Measurements from ENCODE around the gene MC2R. TPM values are rescaled to one million over a fixed set of nuclear protein-coding genes. Genes with fewer than 3 reads are reported as not detected.

Gene MC2R
- total RNA-seq, 5 donors from 2014 or later (not counting 1 experiment from before 2014, with no cell fraction given) = not detected

DNA sequence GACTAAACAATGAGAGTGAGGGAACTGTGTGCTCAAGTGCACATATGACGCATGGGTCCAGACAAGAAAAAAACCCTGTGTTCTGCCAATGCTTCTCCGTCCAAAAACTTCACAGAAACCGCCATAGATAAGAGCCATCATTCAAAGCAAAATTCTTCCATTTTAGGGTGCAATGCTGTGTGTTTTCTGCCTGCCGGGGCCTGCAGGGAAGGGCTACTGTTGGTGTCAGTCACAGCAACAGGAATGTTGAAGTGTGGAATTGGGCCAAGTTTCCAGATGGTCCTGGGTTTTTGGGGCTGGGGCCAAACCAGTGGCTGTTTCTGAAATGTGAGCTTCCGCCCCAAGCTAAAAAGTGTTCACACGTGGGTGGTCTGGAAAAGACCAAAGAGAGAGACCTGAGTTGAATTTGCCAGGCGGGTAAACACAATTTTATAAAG is 677 bp upstream of the MC2R start:
- no peaks in the 10 kb centered on the region for H3K36me3 ChIP-seq (ENCODE audit: control insufficient read depth in 2 of 2, extremely low read depth in 1 of 2, insufficient read depth in 1 of 2, low read length in 1 of 2)
- Mint-ChIP-seq H3K4me1 (no peaks in the 10 kb centered on the region), H3K36me3 (no peaks in the 10 kb centered on the region), H3K9me3 (no peaks in the 10 kb centered on the region), H3K4me3 (no peak overlapping the region), H3K27ac (no peak overlapping the region), H3K27me3 (peaks cover 2 to 4% of the 10 kb centered on the region in 2 donors)
- no peaks in the 10 kb centered on the region for H3K4me1 ChIP-seq (ENCODE audit: control insufficient read depth in 1 of 2, extremely low read depth in 1 of 2, insufficient read depth in 2 of 2, low read length in 2 of 2)
- CTCF ChIA-PET = interaction anchor here in 1 of 2 donors (0.6 kb wide), 1 partner anchor 12 kb away, joined by 3 read pairs; no protein-coding TSS in a partner anchor
- no peak overlapping the region for H3K27ac ChIP-seq (ENCODE audit: low read length)
- H3K27me3 ChIP-seq (replicated peaks in 1 of 2; ENCODE audit: control insufficient read depth in 2 of 2, extremely low read depth in 1 of 2, insufficient read depth in 2 of 2, low read length in 1 of 2) = peaks cover 0 to 3% of the 10 kb centered on the region in 2 experiments
- ATAC-seq (replicated peaks in 1 of 4) (no peak), DNase-seq (no peak)
- H3K9me3 ChIP-seq = no peaks in the 10 kb centered on the region
- H3K4me3 ChIP-seq (ENCODE audit: control insufficient read depth in 1 of 2, extremely low read depth in 1 of 2, low read length in 1 of 2) = no peak overlapping the region
- 74% methylated on average over 4 of the region's 7 CpGs for WGBS (ENCODE audit: insufficient coverage)
- POLR2A ChIA-PET = no interaction called here

- Mint-ChIP-seq H3K27ac (no peak overlapping the region), H3K36me3 (no peaks in the 10 kb centered on the region), H3K9me3 (no peaks in the 10 kb centered on the region), H3K27me3 (peaks cover 2 to 4% of the 10 kb centered on the region in 2 donors), H3K4me3 (no peak overlapping the region), H3K4me1 (no peaks in the 10 kb centered on the region)
- Histone ChIP-seq H3K4me1 (ENCODE audit: control insufficient read depth in 1 of 2, extremely low read depth in 1 of 2, insufficient read depth in 2 of 2, low read length in 2 of 2) (no peaks in the 10 kb centered on the region), H3K27ac (ENCODE audit: low read length) (no peak overlapping the region), H3K4me3 (ENCODE audit: control insufficient read depth in 1 of 2, extremely low read depth in 1 of 2, low read length in 1 of 2) (no peak overlapping the region), H3K9me3 (no peaks in the 10 kb centered on the region), H3K36me3 (ENCODE audit: control insufficient read depth in 2 of 2, extremely low read depth in 1 of 2, insufficient read depth in 1 of 2, low read length in 1 of 2) (no peaks in the 10 kb centered on the region), H3K27me3 (replicated peaks in 1 of 2; ENCODE audit: control insufficient read depth in 2 of 2, extremely low read depth in 1 of 2, insufficient read depth in 2 of 2, low read length in 1 of 2) (peaks cover 0 to 3% of the 10 kb centered on the region in 2 experiments)
- ChIA-PET POLR2A (no interaction called here), CTCF (no interaction called here)
- DNase-seq = no peak
- WGBS (ENCODE audit: insufficient coverage) = 62% methylated on average over 2 of the region's 9 CpGs
- no peak for ATAC-seq (replicated peaks in 1 of 4)
Measured at GRCh38 chr18:13914756-13915155, 580 bp downstream of the MC2R start.

DNA sequence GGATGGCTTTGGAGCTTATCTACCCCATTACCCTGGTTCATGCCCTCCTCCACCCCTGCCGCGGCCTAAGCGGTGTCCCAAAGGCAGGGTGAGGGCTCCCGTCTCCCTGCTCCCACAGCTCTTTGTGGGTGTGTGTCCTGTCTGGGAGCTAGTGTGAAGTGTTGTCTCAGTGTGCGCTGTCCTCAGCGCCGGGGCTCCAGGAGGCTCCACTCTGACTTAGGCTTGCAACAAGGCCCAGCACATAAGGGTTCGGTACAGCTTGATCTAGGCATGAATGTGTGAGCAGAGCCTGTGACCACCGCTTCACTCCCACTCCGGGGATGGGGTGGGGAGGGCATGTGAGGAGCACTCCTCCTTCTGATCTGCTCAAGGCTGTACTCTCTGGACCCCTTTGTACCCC is 1.2 kb downstream of the MC2R start:
- Mint-ChIP-seq H3K27ac (no peak overlapping the region), H3K27me3 (peaks cover 2 to 4% of the 10 kb centered on the region in 2 donors), H3K9me3 (no peaks in the 10 kb centered on the region), H3K36me3 (no peaks in the 10 kb centered on the region), H3K4me1 (no peaks in the 10 kb centered on the region), H3K4me3 (no peak overlapping the region)
- H3K9me3 ChIP-seq = no peaks in the 10 kb centered on the region
- ATAC-seq (replicated peaks in 1 of 4) = no peak
- WGBS (ENCODE audit: insufficient coverage) = no CpG with 5 or more reads among the region's 10 CpGs
- H3K4me3 ChIP-seq (ENCODE audit: control insufficient read depth in 1 of 2, extremely low read depth in 1 of 2, low read length in 1 of 2) = no peak overlapping the region
- ChIA-PET POLR2A (interaction anchor here in 1 of 2 donors (1.0 kb wide), 1 partner anchor 134 kb away, joined by 3 read pairs; no protein-coding TSS in a partner anchor), CTCF (no interaction called here)
- no peak for DNase-seq
- peaks cover 0 to 3% of the 10 kb centered on the region in 2 experiments for H3K27me3 ChIP-seq (replicated peaks in 1 of 2; ENCODE audit: control insufficient read depth in 2 of 2, extremely low read depth in 1 of 2, insufficient read depth in 2 of 2, low read length in 1 of 2)
- no peak overlapping the region for H3K27ac ChIP-seq (ENCODE audit: low read length)
- no peaks in the 10 kb centered on the region for H3K4me1 ChIP-seq (ENCODE audit: control insufficient read depth in 1 of 2, extremely low read depth in 1 of 2, insufficient read depth in 2 of 2, low read length in 2 of 2)
- no peaks in the 10 kb centered on the region for H3K36me3 ChIP-seq (ENCODE audit: control insufficient read depth in 2 of 2, extremely low read depth in 1 of 2, insufficient read depth in 1 of 2, low read length in 1 of 2)

DNA sequence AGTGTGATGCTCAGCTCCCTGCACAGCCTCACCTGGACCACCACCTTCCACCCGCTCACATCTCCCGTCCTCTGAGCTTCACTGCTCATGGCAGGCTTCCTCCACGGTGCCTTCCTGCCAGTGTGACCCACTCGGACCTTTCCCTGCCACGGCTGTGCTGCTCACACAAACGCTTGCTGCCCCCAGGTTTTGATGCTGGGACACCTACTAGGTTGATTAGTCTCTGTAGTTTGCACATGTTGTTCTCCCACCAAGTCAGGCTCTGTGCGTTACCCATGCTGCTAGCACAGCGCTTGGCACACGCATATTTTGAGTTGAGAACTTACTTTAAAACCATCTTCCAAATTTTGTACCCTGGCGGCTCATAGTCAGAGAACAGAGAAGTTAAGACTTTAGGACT is 2.1 kb downstream of the MC2R start:
- Histone ChIP-seq H3K4me3 (ENCODE audit: control insufficient read depth in 1 of 2, extremely low read depth in 1 of 2, low read length in 1 of 2) (no peak overlapping the region), H3K27ac (ENCODE audit: low read length) (no peak overlapping the region), H3K4me1 (ENCODE audit: control insufficient read depth in 1 of 2, extremely low read depth in 1 of 2, insufficient read depth in 2 of 2, low read length in 2 of 2) (no peaks in the 10 kb centered on the region), H3K9me3 (no peaks in the 10 kb centered on the region), H3K27me3 (replicated peaks in 1 of 2; ENCODE audit: control insufficient read depth in 2 of 2, extremely low read depth in 1 of 2, insufficient read depth in 2 of 2, low read length in 1 of 2) (peaks cover 0 to 3% of the 10 kb centered on the region in 2 experiments), H3K36me3 (ENCODE audit: control insufficient read depth in 2 of 2, extremely low read depth in 1 of 2, insufficient read depth in 1 of 2, low read length in 1 of 2) (no peaks in the 10 kb centered on the region)
- peaks cover 2 to 7% of the 10 kb centered on the region in 2 donors for H3K27me3 Mint-ChIP-seq
- H3K36me3 Mint-ChIP-seq = no peaks in the 10 kb centered on the region
- ATAC-seq (replicated peaks in 1 of 4) = no peak
- no peak overlapping the region for H3K27ac Mint-ChIP-seq
- H3K9me3 Mint-ChIP-seq = no peaks in the 10 kb centered on the region
- ChIA-PET POLR2A (interaction anchor here in 1 of 2 donors (1.0 kb wide), 1 partner anchor 135 kb away, joined by 3 read pairs; no protein-coding TSS in a partner anchor), CTCF (no interaction called here)
- DNase-seq = no peak
- H3K4me1 Mint-ChIP-seq = no peaks in the 10 kb centered on the region
- 69% methylated on average over 9 of the region's 10 CpGs for WGBS (ENCODE audit: insufficient coverage)
- no peak overlapping the region for H3K4me3 Mint-ChIP-seq

- Histone ChIP-seq H3K9me3 (no peaks in the 10 kb centered on the region), H3K27me3 (replicated peaks in 1 of 2; ENCODE audit: control insufficient read depth in 2 of 2, extremely low read depth in 1 of 2, insufficient read depth in 2 of 2, low read length in 1 of 2) (peaks cover 0 to 3% of the 10 kb centered on the region in 2 experiments), H3K27ac (ENCODE audit: low read length) (no peak overlapping the region), H3K4me3 (ENCODE audit: control insufficient read depth in 1 of 2, extremely low read depth in 1 of 2, low read length in 1 of 2) (no peak overlapping the region), H3K36me3 (ENCODE audit: control insufficient read depth in 2 of 2, extremely low read depth in 1 of 2, insufficient read depth in 1 of 2, low read length in 1 of 2) (no peaks in the 10 kb centered on the region), H3K4me1 (ENCODE audit: control insufficient read depth in 1 of 2, extremely low read depth in 1 of 2, insufficient read depth in 2 of 2, low read length in 2 of 2) (no peaks in the 10 kb centered on the region)
- WGBS (ENCODE audit: insufficient coverage) = 95% methylated on average over 5 of the region's 9 CpGs
- Mint-ChIP-seq H3K4me3 (no peak overlapping the region), H3K27ac (no peak overlapping the region), H3K4me1 (no peaks in the 10 kb centered on the region), H3K9me3 (no peaks in the 10 kb centered on the region), H3K36me3 (no peaks in the 10 kb centered on the region), H3K27me3 (peaks cover 2 to 7% of the 10 kb centered on the region in 2 donors)
- DNase-seq (no peak), ATAC-seq (replicated peaks in 1 of 4) (no peak)
- POLR2A ChIA-PET = no interaction called here
- CTCF ChIA-PET = no interaction called here
Measured at GRCh38 chr18:13912601-13913000, 2.7 kb downstream of the MC2R start.

DNA sequence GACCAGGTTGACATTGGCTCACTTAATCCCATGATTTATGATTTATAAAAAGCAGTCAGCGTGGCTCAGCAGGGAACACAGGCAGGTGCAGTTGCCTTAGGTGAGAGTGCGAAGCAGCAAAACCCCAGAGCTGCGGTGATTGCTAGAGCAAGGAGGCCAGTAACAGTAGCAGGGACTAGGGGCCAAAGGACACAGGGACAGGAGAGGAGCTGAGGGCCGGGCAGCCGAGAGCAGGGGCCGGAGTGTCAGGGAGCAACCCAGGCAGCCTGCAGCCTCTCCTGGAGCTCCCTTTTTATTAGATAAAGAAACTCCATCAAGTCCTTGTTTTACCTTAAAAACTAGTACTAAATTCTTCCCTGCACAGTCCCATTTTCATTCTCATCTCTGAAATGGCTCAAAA is 4.3 kb downstream of the MC2R start:
- no peak overlapping the region for H3K27ac ChIP-seq (ENCODE audit: low read length)
- H3K36me3 ChIP-seq (ENCODE audit: control insufficient read depth in 2 of 2, extremely low read depth in 1 of 2, insufficient read depth in 1 of 2, low read length in 1 of 2) = no peaks in the 10 kb centered on the region
- H3K4me3 ChIP-seq (ENCODE audit: control insufficient read depth in 1 of 2, extremely low read depth in 1 of 2, low read length in 1 of 2) = no peak overlapping the region
- Mint-ChIP-seq H3K4me3 (no peak overlapping the region), H3K9me3 (no peaks in the 10 kb centered on the region), H3K36me3 (no peaks in the 10 kb centered on the region), H3K27ac (no peak overlapping the region), H3K27me3 (peaks cover 2 to 7% of the 10 kb centered on the region in 2 donors), H3K4me1 (no peaks in the 10 kb centered on the region)
- CTCF ChIA-PET = interaction anchor here in 1 of 2 donors (0.6 kb wide), 1 partner anchor 63 kb away, joined by 3 read pairs; no protein-coding TSS in a partner anchor
- POLR2A ChIA-PET = no interaction called here
- WGBS (ENCODE audit: insufficient coverage) = 85% methylated on average over 3 of the region's 6 CpGs
- H3K27me3 ChIP-seq (replicated peaks in 1 of 2; ENCODE audit: control insufficient read depth in 2 of 2, extremely low read depth in 1 of 2, insufficient read depth in 2 of 2, low read length in 1 of 2) = peaks cover 0 to 3% of the 10 kb centered on the region in 2 experiments
- DNase-seq (no peak), ATAC-seq (replicated peaks in 1 of 4) (no peak)
- no peaks in the 10 kb centered on the region for H3K9me3 ChIP-seq
- no peaks in the 10 kb centered on the region for H3K4me1 ChIP-seq (ENCODE audit: control insufficient read depth in 1 of 2, extremely low read depth in 1 of 2, insufficient read depth in 2 of 2, low read length in 2 of 2)

DNA sequence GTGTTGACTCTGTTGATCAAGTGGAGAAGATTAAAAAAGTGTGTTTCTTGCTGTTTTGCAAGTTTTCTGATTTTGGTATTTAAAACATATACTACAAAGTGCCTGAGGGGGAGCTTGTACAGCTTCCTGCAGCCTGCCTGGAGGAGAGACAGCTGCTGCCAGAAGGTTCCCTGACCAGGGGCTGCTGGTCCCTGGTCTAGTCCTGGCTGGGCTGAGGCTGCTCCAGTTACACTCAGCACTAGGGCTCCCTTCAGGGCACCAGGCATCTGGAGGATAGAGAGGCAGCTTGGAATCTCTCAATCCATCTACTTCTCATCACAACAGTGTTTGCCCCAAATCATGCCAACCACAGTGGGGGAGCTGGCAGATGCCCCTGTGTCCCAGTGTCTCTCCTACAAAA is 4.8 kb downstream of the MC2R start:
- Mint-ChIP-seq H3K4me3 (no peak overlapping the region), H3K4me1 (no peaks in the 10 kb centered on the region), H3K27ac (no peak overlapping the region), H3K27me3 (peaks cover 2 to 7% of the 10 kb centered on the region in 2 donors), H3K36me3 (no peaks in the 10 kb centered on the region), H3K9me3 (no peaks in the 10 kb centered on the region)
- Histone ChIP-seq H3K27ac (ENCODE audit: low read length) (no peak overlapping the region), H3K9me3 (no peaks in the 10 kb centered on the region), H3K27me3 (replicated peaks in 1 of 2; ENCODE audit: control insufficient read depth in 2 of 2, extremely low read depth in 1 of 2, insufficient read depth in 2 of 2, low read length in 1 of 2) (peaks cover 0 to 3% of the 10 kb centered on the region in 2 experiments), H3K4me3 (ENCODE audit: control insufficient read depth in 1 of 2, extremely low read depth in 1 of 2, low read length in 1 of 2) (no peak overlapping the region), H3K36me3 (ENCODE audit: control insufficient read depth in 2 of 2, extremely low read depth in 1 of 2, insufficient read depth in 1 of 2, low read length in 1 of 2) (no peaks in the 10 kb centered on the region), H3K4me1 (ENCODE audit: control insufficient read depth in 1 of 2, extremely low read depth in 1 of 2, insufficient read depth in 2 of 2, low read length in 2 of 2) (no peaks in the 10 kb centered on the region)
- no peak for ATAC-seq (replicated peaks in 1 of 4)
- POLR2A ChIA-PET = no interaction called here
- CTCF ChIA-PET = interaction anchor here in 1 of 2 donors (0.6 kb wide), 1 partner anchor 63 kb away, joined by 3 read pairs; no protein-coding TSS in a partner anchor
- no peak for DNase-seq
